SU-DHL-6 (cell line): ENCODE measurements around the gene AK2.

Experiments
- EZH2phosphoT487 ChIP-seq: fragments of 200-600 bp; sonication (generic), shearing (Covaris generic); conservative IDR thresholded peaks from 2 replicates; pipeline ENCODE4 v1.6.1; 2018; ENCODE audit warnings: mild to moderate bottlenecking, antibody characterized with exemption, low read length, moderate library complexity, mixed read lengths
- TF ChIP-seq, protein P1 (sequence below): fragments of 200-600 bp; sonication (generic); IDR thresholded peaks from one replicate; pipeline ENCODE4 v1.5.1; 2017; ENCODE audit warnings: antibody characterized with exemption, mild to moderate bottlenecking, low read length, moderate library complexity; ENCODE audit not compliant: insufficient read depth, poor library complexity, severe bottlenecking

DNA sequence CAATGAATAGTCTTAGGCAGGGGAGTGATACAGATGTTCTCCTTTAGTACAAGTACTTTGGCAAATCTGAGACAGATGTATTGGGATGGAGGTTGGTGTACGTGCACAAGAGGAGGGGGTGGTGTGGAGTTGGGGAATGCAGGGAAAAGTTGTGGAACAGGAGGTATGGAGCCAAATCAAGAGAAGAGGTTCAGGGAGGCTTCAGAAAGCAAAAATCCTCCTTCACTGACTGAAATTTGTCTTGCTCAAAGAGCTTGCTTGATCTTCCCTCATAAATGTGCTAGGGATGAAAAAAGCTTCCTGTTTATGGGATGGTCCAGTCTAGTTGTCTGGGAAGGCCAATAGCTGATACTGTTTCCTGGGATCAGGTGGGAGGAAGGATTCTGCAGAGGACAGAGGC, 77.9 kb downstream of the AK2 start:
- TF ChIP-seq, protein P1, sequence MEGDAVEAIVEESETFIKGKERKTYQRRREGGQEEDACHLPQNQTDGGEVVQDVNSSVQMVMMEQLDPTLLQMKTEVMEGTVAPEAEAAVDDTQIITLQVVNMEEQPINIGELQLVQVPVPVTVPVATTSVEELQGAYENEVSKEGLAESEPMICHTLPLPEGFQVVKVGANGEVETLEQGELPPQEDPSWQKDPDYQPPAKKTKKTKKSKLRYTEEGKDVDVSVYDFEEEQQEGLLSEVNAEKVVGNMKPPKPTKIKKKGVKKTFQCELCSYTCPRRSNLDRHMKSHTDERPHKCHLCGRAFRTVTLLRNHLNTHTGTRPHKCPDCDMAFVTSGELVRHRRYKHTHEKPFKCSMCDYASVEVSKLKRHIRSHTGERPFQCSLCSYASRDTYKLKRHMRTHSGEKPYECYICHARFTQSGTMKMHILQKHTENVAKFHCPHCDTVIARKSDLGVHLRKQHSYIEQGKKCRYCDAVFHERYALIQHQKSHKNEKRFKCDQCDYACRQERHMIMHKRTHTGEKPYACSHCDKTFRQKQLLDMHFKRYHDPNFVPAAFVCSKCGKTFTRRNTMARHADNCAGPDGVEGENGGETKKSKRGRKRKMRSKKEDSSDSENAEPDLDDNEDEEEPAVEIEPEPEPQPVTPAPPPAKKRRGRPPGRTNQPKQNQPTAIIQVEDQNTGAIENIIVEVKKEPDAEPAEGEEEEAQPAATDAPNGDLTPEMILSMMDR, result no peak
- TF ChIP-seq EZH2phosphoT487, result no peak
